ENCODE results near the gene NRAP.

NRAP gene

GRCh38 chr10:113620936-113621335 is 42.9 kb downstream of the NRAP start:
- no peak overlapping the region for H2AFZ ChIP-seq (ENCODE audit: low read length, unreplicated experiment)
- H3K4me1 ChIP-seq (ENCODE audit: control insufficient read depth, insufficient read depth, low read length, unreplicated experiment), result no peaks in the 10 kb centered on the region
- peaks cover 98% of the 10 kb centered on the region for H3K27me3 ChIP-seq (ENCODE audit: insufficient read depth, low read length)
- no peak overlapping the region for H3K4me3 ChIP-seq (ENCODE audit: low read depth, low read length)
- no peak overlapping the region for H3K27ac ChIP-seq (ENCODE audit: low read depth, low read length)
- no peaks in the 10 kb centered on the region for H3K79me2 ChIP-seq (ENCODE audit: control insufficient read depth, insufficient read depth, low read length, unreplicated experiment)
- H3K36me3 ChIP-seq (ENCODE audit: insufficient read depth, low read length), result no peaks in the 10 kb centered on the region

GRCh38 chr10:113620511-113620910 is 43.3 kb downstream of the NRAP start:
- Histone ChIP-seq H3K4me1 (ENCODE audit: control insufficient read depth, insufficient read depth, low read length, unreplicated experiment) (no peaks in the 10 kb centered on the region), H2AFZ (ENCODE audit: low read length, unreplicated experiment) (no peak overlapping the region), H3K4me3 (ENCODE audit: low read depth, low read length) (no peak overlapping the region), H3K79me2 (ENCODE audit: control insufficient read depth, insufficient read depth, low read length, unreplicated experiment) (no peaks in the 10 kb centered on the region), H3K27ac (ENCODE audit: low read depth, low read length) (no peak overlapping the region), H3K36me3 (ENCODE audit: insufficient read depth, low read length) (no peaks in the 10 kb centered on the region), H3K27me3 (ENCODE audit: insufficient read depth, low read length) (peaks cover 99% of the 10 kb centered on the region)

GRCh38 chr10:113619401-113619800 is 44.4 kb downstream of the NRAP start:
- Histone ChIP-seq H3K79me2 (ENCODE audit: control insufficient read depth, insufficient read depth, low read length, unreplicated experiment) (no peaks in the 10 kb centered on the region), H2AFZ (ENCODE audit: low read length, unreplicated experiment) (no peak overlapping the region), H3K4me3 (ENCODE audit: low read depth, low read length) (no peak overlapping the region), H3K4me1 (ENCODE audit: control insufficient read depth, insufficient read depth, low read length, unreplicated experiment) (no peaks in the 10 kb centered on the region), H3K27ac (ENCODE audit: low read depth, low read length) (no peak overlapping the region), H3K27me3 (ENCODE audit: insufficient read depth, low read length) (peaks cover 99% of the 10 kb centered on the region), H3K36me3 (ENCODE audit: insufficient read depth, low read length) (no peaks in the 10 kb centered on the region)

- H3K79me2 ChIP-seq (ENCODE audit: control insufficient read depth, insufficient read depth, low read length, unreplicated experiment), result no peaks in the 10 kb centered on the region
- H3K4me3 ChIP-seq (ENCODE audit: low read depth, low read length), result no peak overlapping the region
- no peak overlapping the region for H2AFZ ChIP-seq (ENCODE audit: low read length, unreplicated experiment)
- H3K27ac ChIP-seq (ENCODE audit: low read depth, low read length), result no peak overlapping the region
- H3K4me1 ChIP-seq (ENCODE audit: control insufficient read depth, insufficient read depth, low read length, unreplicated experiment), result no peaks in the 10 kb centered on the region
- H3K36me3 ChIP-seq (ENCODE audit: insufficient read depth, low read length), result no peaks in the 10 kb centered on the region
- H3K27me3 ChIP-seq (ENCODE audit: insufficient read depth, low read length), result peaks cover 99% of the 10 kb centered on the region
Measured at GRCh38 chr10:113618338-113618737, 45.5 kb downstream of the NRAP start.

GRCh38 chr10:113617086-113617485 is 46.8 kb downstream of the NRAP start:
- no peak overlapping the region for H2AFZ ChIP-seq (ENCODE audit: low read length, unreplicated experiment)
- no peaks in the 10 kb centered on the region for H3K79me2 ChIP-seq (ENCODE audit: control insufficient read depth, insufficient read depth, low read length, unreplicated experiment)
- peaks cover 98% of the 10 kb centered on the region for H3K27me3 ChIP-seq (ENCODE audit: insufficient read depth, low read length)
- no peak overlapping the region for H3K27ac ChIP-seq (ENCODE audit: low read depth, low read length)
- no peaks in the 10 kb centered on the region for H3K4me1 ChIP-seq (ENCODE audit: control insufficient read depth, insufficient read depth, low read length, unreplicated experiment)
- no peaks in the 10 kb centered on the region for H3K36me3 ChIP-seq (ENCODE audit: insufficient read depth, low read length)
- no peak overlapping the region for H3K4me3 ChIP-seq (ENCODE audit: low read depth, low read length)

- no peak overlapping the region for H3K4me3 ChIP-seq (ENCODE audit: low read depth, low read length)
- no peaks in the 10 kb centered on the region for H3K79me2 ChIP-seq (ENCODE audit: control insufficient read depth, insufficient read depth, low read length, unreplicated experiment)
- no peak overlapping the region for H3K27ac ChIP-seq (ENCODE audit: low read depth, low read length)
- H3K36me3 ChIP-seq (ENCODE audit: insufficient read depth, low read length), result no peaks in the 10 kb centered on the region
- H2AFZ ChIP-seq (ENCODE audit: low read length, unreplicated experiment), result no peak overlapping the region
- peaks cover 98% of the 10 kb centered on the region for H3K27me3 ChIP-seq (ENCODE audit: insufficient read depth, low read length)
- H3K4me1 ChIP-seq (ENCODE audit: control insufficient read depth, insufficient read depth, low read length, unreplicated experiment), result no peaks in the 10 kb centered on the region
Measured at GRCh38 chr10:113616244-113617074, 47.4 kb downstream of the NRAP start.

GRCh38 chr10:113613977-113614690 is 49.7 kb downstream of the NRAP start:
- no peaks in the 10 kb centered on the region for H3K4me1 ChIP-seq (ENCODE audit: control insufficient read depth, insufficient read depth, low read length, unreplicated experiment)
- H3K4me3 ChIP-seq (ENCODE audit: low read depth, low read length), result no peak overlapping the region
- no peak overlapping the region for H3K27ac ChIP-seq (ENCODE audit: low read depth, low read length)
- H3K36me3 ChIP-seq (ENCODE audit: insufficient read depth, low read length), result no peaks in the 10 kb centered on the region
- no peak overlapping the region for H2AFZ ChIP-seq (ENCODE audit: low read length, unreplicated experiment)
- H3K27me3 ChIP-seq (ENCODE audit: insufficient read depth, low read length), result peaks cover 90% of the 10 kb centered on the region
- no peaks in the 10 kb centered on the region for H3K79me2 ChIP-seq (ENCODE audit: control insufficient read depth, insufficient read depth, low read length, unreplicated experiment)

GRCh38 chr10:113613427-113613826 is 50.4 kb downstream of the NRAP start:
- no peak overlapping the region for H2AFZ ChIP-seq (ENCODE audit: low read length, unreplicated experiment)
- H3K27ac ChIP-seq (ENCODE audit: low read depth, low read length), result no peak overlapping the region

GRCh38 chr10:113612154-113612553 is 51.7 kb downstream of the NRAP start:
- H3K4me3 ChIP-seq (ENCODE audit: low read depth, low read length), result no peak overlapping the region
- no peak overlapping the region for H3K27ac ChIP-seq (ENCODE audit: low read depth, low read length)
- peaks cover 81% of the 10 kb centered on the region for H3K27me3 ChIP-seq (ENCODE audit: insufficient read depth, low read length)
- H3K36me3 ChIP-seq (ENCODE audit: insufficient read depth, low read length), result no peaks in the 10 kb centered on the region
- no peaks in the 10 kb centered on the region for H3K4me1 ChIP-seq (ENCODE audit: control insufficient read depth, insufficient read depth, low read length, unreplicated experiment)
- H2AFZ ChIP-seq (ENCODE audit: low read length, unreplicated experiment), result no peak overlapping the region
- H3K79me2 ChIP-seq (ENCODE audit: control insufficient read depth, insufficient read depth, low read length, unreplicated experiment), result no peaks in the 10 kb centered on the region

More at GRCh38 chr10:113613427-113613826, 50.4 kb downstream of the NRAP start:
- Histone ChIP-seq H3K36me3 (ENCODE audit: insufficient read depth, low read length) (no peaks in the 10 kb centered on the region), H3K79me2 (ENCODE audit: control insufficient read depth, insufficient read depth, low read length, unreplicated experiment) (no peaks in the 10 kb centered on the region), H3K27me3 (ENCODE audit: insufficient read depth, low read length) (peaks cover 85% of the 10 kb centered on the region), H3K4me1 (ENCODE audit: control insufficient read depth, insufficient read depth, low read length, unreplicated experiment) (no peaks in the 10 kb centered on the region), H3K4me3 (ENCODE audit: low read depth, low read length) (no peak overlapping the region)

GRCh38 chr10:113610631-113611601 is 52.9 kb downstream of the NRAP start:
- H3K4me1 ChIP-seq (ENCODE audit: control insufficient read depth, insufficient read depth, low read length, unreplicated experiment), result no peaks in the 10 kb centered on the region
- no peaks in the 10 kb centered on the region for H3K36me3 ChIP-seq (ENCODE audit: insufficient read depth, low read length)
- H3K27me3 ChIP-seq (ENCODE audit: insufficient read depth, low read length), result peaks cover 70% of the 10 kb centered on the region
- no peaks in the 10 kb centered on the region for H3K79me2 ChIP-seq (ENCODE audit: control insufficient read depth, insufficient read depth, low read length, unreplicated experiment)
- H2AFZ ChIP-seq (ENCODE audit: low read length, unreplicated experiment), result no peak overlapping the region
- no peak overlapping the region for H3K4me3 ChIP-seq (ENCODE audit: low read depth, low read length)
- no peak overlapping the region for H3K27ac ChIP-seq (ENCODE audit: low read depth, low read length)
